B cell (primary cell): ENCODE results near the gene DNAH6.

Source experiments
- EZH2 ChIP-seq: IDR thresholded peaks from 2 replicates; pipeline ENCODE4 v1.6.1; 2012; ENCODE audit warnings: borderline replicate concordance, low read depth, mild to moderate bottlenecking, moderate library complexity, low read length; ENCODE audit not compliant: insufficient read depth, poor library complexity, severe bottlenecking
- TF ChIP-seq, protein P1 (sequence below): fragments of 200-600 bp; IDR thresholded peaks from one replicate; pipeline ENCODE4 v1.8.0; 2022; ENCODE audit warnings: antibody characterized with exemption, mild to moderate bottlenecking

DNA sequence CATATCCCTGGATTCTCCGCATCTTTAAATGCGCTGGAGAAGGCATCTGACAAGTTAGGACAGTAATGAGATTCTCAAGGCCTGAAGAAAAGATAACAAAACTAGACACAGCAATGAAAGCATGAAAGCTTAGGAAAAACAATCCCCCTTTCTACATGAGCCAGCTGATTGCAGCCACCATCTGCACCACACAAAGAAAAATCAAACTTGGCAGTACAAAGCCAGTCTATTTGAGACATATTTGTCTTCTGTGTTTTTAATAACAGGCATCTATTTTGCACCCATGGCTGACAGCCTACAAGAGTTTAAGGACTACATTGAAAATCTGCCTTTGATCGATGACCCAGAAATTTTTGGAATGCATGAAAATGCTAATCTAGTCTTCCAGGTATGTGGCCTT, 281.0 kb downstream of the DNAH6 start:
- TF ChIP-seq, protein P1, sequence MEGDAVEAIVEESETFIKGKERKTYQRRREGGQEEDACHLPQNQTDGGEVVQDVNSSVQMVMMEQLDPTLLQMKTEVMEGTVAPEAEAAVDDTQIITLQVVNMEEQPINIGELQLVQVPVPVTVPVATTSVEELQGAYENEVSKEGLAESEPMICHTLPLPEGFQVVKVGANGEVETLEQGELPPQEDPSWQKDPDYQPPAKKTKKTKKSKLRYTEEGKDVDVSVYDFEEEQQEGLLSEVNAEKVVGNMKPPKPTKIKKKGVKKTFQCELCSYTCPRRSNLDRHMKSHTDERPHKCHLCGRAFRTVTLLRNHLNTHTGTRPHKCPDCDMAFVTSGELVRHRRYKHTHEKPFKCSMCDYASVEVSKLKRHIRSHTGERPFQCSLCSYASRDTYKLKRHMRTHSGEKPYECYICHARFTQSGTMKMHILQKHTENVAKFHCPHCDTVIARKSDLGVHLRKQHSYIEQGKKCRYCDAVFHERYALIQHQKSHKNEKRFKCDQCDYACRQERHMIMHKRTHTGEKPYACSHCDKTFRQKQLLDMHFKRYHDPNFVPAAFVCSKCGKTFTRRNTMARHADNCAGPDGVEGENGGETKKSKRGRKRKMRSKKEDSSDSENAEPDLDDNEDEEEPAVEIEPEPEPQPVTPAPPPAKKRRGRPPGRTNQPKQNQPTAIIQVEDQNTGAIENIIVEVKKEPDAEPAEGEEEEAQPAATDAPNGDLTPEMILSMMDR = no peak
- no peak for TF ChIP-seq EZH2
